ENCODE measurements around the gene NDUFA8. TPM values are rescaled to one million over a fixed set of nuclear protein-coding genes. Genes with fewer than 3 reads are reported as not detected.

Gene NDUFA8
- total and polyA plus RNA-seq, 5 donors from 2014 or later: 10.7 to 97.9 (median 93.9) TPM

- Histone ChIP-seq H3K27me3 (ENCODE audit: control insufficient read depth, insufficient read depth, low read length) (no peaks in the 10 kb centered on the region), H3K4me1 (ENCODE audit: control insufficient read depth, insufficient read depth, low read length, poor library complexity, severe bottlenecking) (no peaks in the 10 kb centered on the region), H3K27ac (ENCODE audit: insufficient read depth, low read length, poor library complexity, severe bottlenecking) (no peak overlapping the region), H3K9me3 (ENCODE audit: control insufficient read depth in 2 of 2, low read length in 2 of 2) (no peaks in the 10 kb centered on the region), H3K4me3 (ENCODE audit: low read depth, low read length) (no peak overlapping the region), H3K36me3 (ENCODE audit: control insufficient read depth, insufficient read depth, low read length) (no peaks in the 10 kb centered on the region)
- Mint-ChIP-seq H3K4me1 (no peaks in the 10 kb centered on the region), H3K36me3 (no peaks in the 10 kb centered on the region), H3K9me3 (no peaks in the 10 kb centered on the region), H3K4me3 (no peak overlapping the region), H3K27ac (no peak overlapping the region), H3K27me3 (peaks cover 9% of the 10 kb centered on the region)
- no peak for ATAC-seq (ENCODE audit: low read depth in 2 of 2)
- DNase-seq: no peak
Measured at GRCh38 chr9:122133263-122133983, 26.2 kb downstream of the NDUFA8 start.

- Histone ChIP-seq H3K4me3 (ENCODE audit: low read depth, low read length) (no peak overlapping the region), H3K36me3 (ENCODE audit: control insufficient read depth, insufficient read depth, low read length) (no peaks in the 10 kb centered on the region), H3K27ac (ENCODE audit: insufficient read depth, low read length, poor library complexity, severe bottlenecking) (no peak overlapping the region), H3K4me1 (ENCODE audit: control insufficient read depth, insufficient read depth, low read length, poor library complexity, severe bottlenecking) (no peaks in the 10 kb centered on the region), H3K27me3 (ENCODE audit: control insufficient read depth, insufficient read depth, low read length) (no peaks in the 10 kb centered on the region), H3K9me3 (ENCODE audit: control insufficient read depth in 2 of 2, low read length in 2 of 2) (no peaks in the 10 kb centered on the region)
- Mint-ChIP-seq H3K9me3 (no peaks in the 10 kb centered on the region), H3K4me1 (peaks cover 0 to 4% (median 0%) of the 10 kb centered on the region in 4 donors), H3K4me3 (no peak overlapping the region), H3K36me3 (no peaks in the 10 kb centered on the region), H3K27ac (no peak overlapping the region), H3K27me3 (peaks cover 15% of the 10 kb centered on the region)
- DNase-seq: no peak
- ATAC-seq (ENCODE audit: low read depth in 2 of 2): no peak
Measured at GRCh38 chr9:122132539-122132938, 27.0 kb downstream of the NDUFA8 start.

DNA sequence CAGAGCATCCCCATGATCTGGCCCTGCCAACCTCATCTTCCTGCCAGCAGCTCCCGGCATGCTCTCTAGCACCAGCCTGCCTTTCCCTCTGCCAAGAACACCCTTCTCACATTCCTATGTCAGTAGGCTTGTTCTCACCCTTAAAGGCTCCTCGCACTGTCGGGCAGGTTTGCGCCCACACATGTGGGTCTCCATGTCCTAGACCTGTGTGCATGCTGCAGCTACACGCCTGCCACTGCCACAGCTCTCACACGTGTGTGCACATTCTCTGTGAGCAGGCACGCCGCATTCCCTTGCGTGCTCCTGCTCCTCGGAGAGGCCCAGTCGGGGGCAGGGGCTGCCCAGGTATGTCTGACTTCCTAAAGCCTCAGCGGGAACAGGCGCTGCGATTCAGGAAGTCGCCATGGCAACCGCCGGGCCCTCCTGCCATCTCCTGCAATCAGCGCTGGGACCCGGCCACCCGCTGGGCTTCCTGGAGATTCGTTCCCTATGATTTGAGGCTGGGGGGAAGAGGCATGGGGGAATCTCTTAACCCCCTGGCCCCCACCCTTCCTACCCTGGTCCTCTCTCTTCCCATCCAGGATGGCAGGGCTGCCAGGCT, 28.1 kb downstream of the NDUFA8 start:
- Histone ChIP-seq H3K36me3 (ENCODE audit: control insufficient read depth, insufficient read depth, low read length) (no peaks in the 10 kb centered on the region), H3K27ac (ENCODE audit: insufficient read depth, low read length, poor library complexity, severe bottlenecking) (no peak overlapping the region), H3K4me3 (ENCODE audit: low read depth, low read length) (no peak overlapping the region), H3K4me1 (ENCODE audit: control insufficient read depth, insufficient read depth, low read length, poor library complexity, severe bottlenecking) (peaks cover 9% of the 10 kb centered on the region), H3K9me3 (ENCODE audit: control insufficient read depth in 2 of 2, low read length in 2 of 2) (no peaks in the 10 kb centered on the region), H3K27me3 (ENCODE audit: control insufficient read depth, insufficient read depth, low read length) (no peaks in the 10 kb centered on the region)
- Mint-ChIP-seq H3K4me3 (no peak overlapping the region), H3K4me1 (peaks cover 0 to 9% (median 1%) of the 10 kb centered on the region in 4 donors), H3K9me3 (no peaks in the 10 kb centered on the region), H3K27me3 (peaks cover 23% of the 10 kb centered on the region), H3K27ac (peak overlapping the region in 1 of 3 donors; percentile 9), H3K36me3 (no peaks in the 10 kb centered on the region)
- no peak for ATAC-seq (ENCODE audit: low read depth in 2 of 2)
- DNase-seq: no peak

DNA sequence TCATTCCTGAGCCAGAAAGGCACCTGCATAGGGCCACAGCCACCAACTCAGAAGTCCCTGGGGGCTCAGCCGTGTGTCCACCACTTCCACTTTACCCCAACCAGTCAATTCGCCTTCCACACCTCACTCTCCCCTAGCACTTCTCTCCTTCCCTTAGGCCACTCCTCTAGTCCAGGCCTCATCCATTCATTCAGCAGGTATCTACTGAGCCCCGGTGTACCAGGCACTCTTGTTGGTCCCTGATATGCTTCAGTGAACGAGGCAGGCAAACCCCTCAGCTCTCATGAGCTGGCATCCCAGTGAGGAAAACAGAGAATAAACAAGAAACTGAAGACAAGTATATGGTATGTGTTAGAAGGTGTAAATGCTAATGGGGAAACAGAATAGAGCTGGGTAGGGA, 28.7 kb downstream of the NDUFA8 start:
- Mint-ChIP-seq H3K27me3 (peaks cover 30% of the 10 kb centered on the region), H3K4me1 (peaks cover 0 to 15% (median 4%) of the 10 kb centered on the region in 4 donors), H3K9me3 (no peaks in the 10 kb centered on the region), H3K4me3 (no peak overlapping the region), H3K27ac (peak overlapping the region in 1 of 3 donors; percentile 9), H3K36me3 (no peaks in the 10 kb centered on the region)
- no peaks in the 10 kb centered on the region for H3K36me3 ChIP-seq (ENCODE audit: control insufficient read depth, insufficient read depth, low read length)
- H3K4me1 ChIP-seq (ENCODE audit: control insufficient read depth, insufficient read depth, low read length, poor library complexity, severe bottlenecking): peaks cover 14% of the 10 kb centered on the region
- H3K27me3 ChIP-seq (ENCODE audit: control insufficient read depth, insufficient read depth, low read length): no peaks in the 10 kb centered on the region
- no peak for ATAC-seq (ENCODE audit: low read depth in 2 of 2)
- DNase-seq: no peak
- no peaks in the 10 kb centered on the region for H3K9me3 ChIP-seq (ENCODE audit: control insufficient read depth in 2 of 2, low read length in 2 of 2)
- H3K27ac ChIP-seq (ENCODE audit: insufficient read depth, low read length, poor library complexity, severe bottlenecking): no peak overlapping the region
- no peak overlapping the region for H3K4me3 ChIP-seq (ENCODE audit: low read depth, low read length)

DNA sequence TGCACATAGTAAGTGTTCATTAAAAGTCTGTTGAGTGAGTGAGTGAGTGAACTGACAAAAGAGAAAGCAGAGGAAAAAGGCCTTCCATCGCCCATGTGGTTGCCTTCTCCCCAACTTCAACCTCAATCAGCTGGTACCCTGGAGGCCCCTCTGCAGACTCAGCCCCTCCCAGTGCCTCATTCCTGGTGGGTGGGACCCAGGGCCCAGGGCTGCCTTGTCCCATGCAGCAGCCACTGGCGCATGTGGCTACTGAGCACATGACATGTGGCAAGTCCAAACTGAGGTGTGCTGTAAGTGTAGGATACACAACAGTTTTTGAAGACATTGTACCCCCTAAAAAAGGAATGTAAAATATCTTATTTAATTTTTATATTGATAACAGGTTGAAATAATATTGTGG, 29.6 kb downstream of the NDUFA8 start:
- Histone ChIP-seq H3K36me3 (ENCODE audit: control insufficient read depth, insufficient read depth, low read length) (no peaks in the 10 kb centered on the region), H3K27ac (ENCODE audit: insufficient read depth, low read length, poor library complexity, severe bottlenecking) (no peak overlapping the region), H3K27me3 (ENCODE audit: control insufficient read depth, insufficient read depth, low read length) (no peaks in the 10 kb centered on the region), H3K4me3 (ENCODE audit: low read depth, low read length) (no peak overlapping the region), H3K4me1 (ENCODE audit: control insufficient read depth, insufficient read depth, low read length, poor library complexity, severe bottlenecking) (peaks cover 14% of the 10 kb centered on the region), H3K9me3 (ENCODE audit: control insufficient read depth in 2 of 2, low read length in 2 of 2) (no peaks in the 10 kb centered on the region)
- Mint-ChIP-seq H3K36me3 (no peaks in the 10 kb centered on the region), H3K27me3 (peaks cover 38% of the 10 kb centered on the region), H3K9me3 (no peaks in the 10 kb centered on the region), H3K27ac (no peak overlapping the region), H3K4me3 (no peak overlapping the region), H3K4me1 (peaks cover 0 to 24% (median 8%) of the 10 kb centered on the region in 4 donors)
- DNase-seq: no peak
- no peak for ATAC-seq (ENCODE audit: low read depth in 2 of 2)

DNA sequence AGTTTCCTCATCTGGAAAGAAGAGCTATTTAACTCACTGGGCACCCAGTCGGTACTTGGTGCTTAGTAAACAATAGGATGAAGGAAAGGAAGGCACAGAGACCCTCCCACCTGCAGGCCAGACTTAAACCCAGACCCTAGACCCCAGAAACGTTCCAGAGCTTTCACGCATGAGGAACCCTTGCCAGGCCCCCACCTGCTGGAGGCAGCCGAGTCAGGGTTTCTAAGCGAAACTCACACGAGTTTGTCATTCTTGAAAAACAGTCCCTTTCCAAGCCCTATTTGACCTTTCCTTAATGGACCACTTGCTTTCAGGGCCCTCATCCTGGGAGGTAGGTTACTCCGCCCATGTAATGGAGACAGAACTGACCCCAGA, 30.6 kb downstream of the NDUFA8 start:
- H3K4me3 Mint-ChIP-seq: no peak overlapping the region
- H3K4me1 ChIP-seq (ENCODE audit: control insufficient read depth, insufficient read depth, low read length, poor library complexity, severe bottlenecking): peaks cover 14% of the 10 kb centered on the region
- no peak for ATAC-seq (ENCODE audit: low read depth in 2 of 2)
- H3K4me3 ChIP-seq (ENCODE audit: low read depth, low read length): no peak overlapping the region
- H3K4me1 Mint-ChIP-seq: peaks cover 0 to 27% (median 8%) of the 10 kb centered on the region in 4 donors
- no peaks in the 10 kb centered on the region for H3K9me3 ChIP-seq (ENCODE audit: control insufficient read depth in 2 of 2, low read length in 2 of 2)
- no peaks in the 10 kb centered on the region for H3K9me3 Mint-ChIP-seq
- DNase-seq: no peak
- no peaks in the 10 kb centered on the region for H3K27me3 ChIP-seq (ENCODE audit: control insufficient read depth, insufficient read depth, low read length)
- H3K36me3 ChIP-seq (ENCODE audit: control insufficient read depth, insufficient read depth, low read length): no peaks in the 10 kb centered on the region
- no peaks in the 10 kb centered on the region for H3K36me3 Mint-ChIP-seq
- peaks cover 48% of the 10 kb centered on the region for H3K27me3 Mint-ChIP-seq
- H3K27ac Mint-ChIP-seq: no peak overlapping the region
- no peak overlapping the region for H3K27ac ChIP-seq (ENCODE audit: insufficient read depth, low read length, poor library complexity, severe bottlenecking)

DNA sequence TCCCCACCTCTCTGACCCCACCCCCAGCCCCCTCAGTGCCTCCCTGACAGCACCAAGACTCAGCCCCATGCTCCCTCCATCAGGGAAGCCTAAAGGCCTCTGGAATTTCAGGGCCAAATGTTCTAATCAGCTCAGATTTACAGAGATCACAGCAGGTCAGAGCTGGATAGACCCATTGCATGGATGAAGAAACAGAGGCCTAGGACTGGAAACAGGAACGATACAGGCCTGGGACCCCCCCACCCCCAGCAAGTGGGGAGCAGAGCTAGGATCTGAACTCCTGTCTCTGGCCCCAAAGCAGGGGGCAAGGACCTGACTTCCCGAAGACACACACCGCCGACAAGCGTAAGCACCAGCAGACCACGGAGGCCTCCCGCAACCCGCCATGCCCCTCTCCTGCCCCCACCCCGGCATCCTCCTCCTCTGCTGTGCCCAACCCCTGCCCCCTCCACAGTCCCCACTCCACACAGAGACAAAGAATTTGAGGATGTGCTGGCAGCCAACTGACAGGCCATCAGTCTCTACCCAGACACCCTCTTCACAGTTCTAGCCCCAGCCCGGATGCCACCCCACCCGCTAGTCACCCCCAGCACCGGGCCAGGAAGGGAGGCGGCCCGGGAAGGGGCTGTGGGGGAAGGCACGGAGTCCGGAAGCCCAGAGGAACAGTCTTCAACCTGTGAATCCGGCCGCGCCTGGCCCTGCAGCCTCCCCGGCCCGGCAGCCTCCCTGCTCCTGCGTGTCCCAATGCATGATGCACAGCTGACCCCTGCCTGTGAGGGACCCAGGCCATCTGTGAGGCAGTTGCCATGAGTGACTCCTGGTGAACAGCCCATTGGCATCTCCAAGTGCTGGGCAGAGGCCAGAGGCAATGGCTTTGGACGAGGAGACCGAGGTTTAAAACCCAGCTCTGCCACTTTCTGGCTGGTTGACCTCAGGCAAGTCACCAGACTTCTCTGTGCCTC, 31.3 kb downstream of the NDUFA8 start:
- Mint-ChIP-seq H3K36me3 (no peaks in the 10 kb centered on the region), H3K4me1 (peaks cover 0 to 27% (median 8%) of the 10 kb centered on the region in 4 donors), H3K9me3 (no peaks in the 10 kb centered on the region), H3K27ac (no peak overlapping the region), H3K27me3 (peaks cover 48% of the 10 kb centered on the region), H3K4me3 (no peak overlapping the region)
- Histone ChIP-seq H3K27ac (ENCODE audit: insufficient read depth, low read length, poor library complexity, severe bottlenecking) (no peak overlapping the region), H3K4me3 (ENCODE audit: low read depth, low read length) (no peak overlapping the region), H3K36me3 (ENCODE audit: control insufficient read depth, insufficient read depth, low read length) (no peaks in the 10 kb centered on the region), H3K27me3 (ENCODE audit: control insufficient read depth, insufficient read depth, low read length) (no peaks in the 10 kb centered on the region), H3K9me3 (ENCODE audit: control insufficient read depth in 2 of 2, low read length in 2 of 2) (no peaks in the 10 kb centered on the region), H3K4me1 (ENCODE audit: control insufficient read depth, insufficient read depth, low read length, poor library complexity, severe bottlenecking) (peaks cover 14% of the 10 kb centered on the region)
- peak; percentile 15 to 69 for ATAC-seq (ENCODE audit: low read depth in 2 of 2)
- DNase-seq: peak in 1 of 3 donors; percentile 47

Data from CD4-positive, CD25-positive, alpha-beta regulatory T cell (primary cell).